ENCODE data around the gene SYNJ1.
"Not testable (repeated sequence)": the region's sequence is repeated elsewhere in the genome, so short reads cannot be mapped to it uniquely, and the experiment has no call there.

SYNJ1 gene

GRCh38 chr21:32690085-32690484 lies 37.7 kb downstream of the SYNJ1 start:
- DNase-seq (ENCODE audit: extremely low read depth, low read depth), result no peak
- no peak for TF ChIP-seq CTCF (IDR thresholded peaks at IDR 0.05; ENCODE audit: low read depth, low read length)

DNA sequence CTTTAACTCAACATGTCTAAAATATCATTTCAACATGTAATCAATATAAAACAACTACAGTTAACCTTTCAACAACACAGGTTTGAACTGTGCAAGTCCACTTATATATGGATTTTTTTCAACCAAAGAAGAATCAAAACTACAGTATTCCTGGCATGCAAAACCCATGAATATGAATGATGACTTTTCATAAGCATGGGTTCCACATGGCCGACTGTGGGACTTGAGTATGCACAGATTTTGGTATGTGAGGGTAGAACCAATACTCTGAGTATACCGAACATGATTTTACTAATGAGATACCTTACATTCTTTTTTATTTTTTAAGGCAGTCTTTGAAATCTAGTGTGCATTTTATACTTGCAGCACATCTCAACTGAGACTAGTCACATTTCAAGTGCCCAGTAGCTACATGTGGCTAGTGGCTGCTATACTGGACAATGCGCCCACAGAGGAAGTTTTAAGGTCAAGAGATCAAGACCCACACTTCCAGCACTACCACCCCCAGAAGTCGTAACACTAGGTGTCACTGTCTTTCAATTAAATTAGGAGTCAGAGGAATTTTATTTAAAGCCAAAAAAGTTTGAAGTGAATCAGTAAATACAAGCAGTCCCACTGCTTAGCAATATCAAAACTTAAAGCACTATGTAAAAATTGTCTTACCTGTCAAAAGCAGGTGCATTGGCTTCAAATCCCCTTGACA lies 40.0 kb downstream of the SYNJ1 start:
- TF ChIP-seq CTCF (IDR thresholded peaks at IDR 0.05; ENCODE audit: low read depth, low read length), result no peak
- DNase-seq (ENCODE audit: extremely low read depth, low read depth), result no peak

- TF ChIP-seq CTCF (IDR thresholded peaks at IDR 0.05; ENCODE audit: low read depth, low read length), result no peak
- no peak for DNase-seq (ENCODE audit: extremely low read depth, low read depth)
Measured at GRCh38 chr21:32682696-32683474, 44.9 kb downstream of the SYNJ1 start.

DNA sequence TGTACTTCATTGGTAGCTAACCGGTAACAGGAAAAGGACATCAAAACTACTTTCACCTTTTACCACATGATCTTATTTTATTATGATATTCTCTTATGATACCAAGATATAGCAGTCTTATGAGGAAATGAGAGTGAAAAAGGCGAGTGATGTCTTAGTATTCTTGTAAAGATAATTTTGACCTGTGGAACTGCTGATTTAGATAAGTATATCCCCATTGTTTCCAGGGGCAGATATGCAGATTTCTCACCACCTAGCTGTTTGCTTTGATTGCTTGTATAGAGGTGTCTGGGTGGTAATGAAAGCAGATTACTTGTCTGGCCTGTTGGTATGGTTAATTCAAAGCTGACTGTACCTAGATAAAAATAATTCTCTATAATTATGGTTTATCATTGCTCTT lies 53.1 kb downstream of the SYNJ1 start:
- DNase-seq (ENCODE audit: extremely low read depth, low read depth), result no peak
- TF ChIP-seq CTCF (IDR thresholded peaks at IDR 0.05; ENCODE audit: low read depth, low read length), result no peak

DNA sequence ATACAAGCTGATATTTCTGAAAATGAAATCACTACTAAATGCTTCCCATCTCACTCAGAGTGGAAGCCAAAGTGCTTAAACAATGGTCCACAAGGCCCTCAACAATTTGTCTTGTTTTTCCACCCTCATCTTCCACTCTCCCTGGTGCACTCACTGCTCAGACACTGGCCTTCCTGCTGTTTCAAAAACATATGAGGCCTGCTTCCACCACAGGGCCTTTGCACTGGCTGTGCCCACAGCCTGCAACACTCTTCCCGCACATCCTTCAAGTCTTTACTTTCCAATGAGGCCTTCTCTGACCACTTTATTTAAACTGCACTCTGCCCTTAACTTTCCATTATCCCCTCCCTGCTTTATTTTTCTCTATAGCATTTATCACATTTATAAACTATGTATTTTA lies 53.8 kb downstream of the SYNJ1 start:
- TF ChIP-seq CTCF (IDR thresholded peaks at IDR 0.05; ENCODE audit: low read depth, low read length), result no peak

DNA sequence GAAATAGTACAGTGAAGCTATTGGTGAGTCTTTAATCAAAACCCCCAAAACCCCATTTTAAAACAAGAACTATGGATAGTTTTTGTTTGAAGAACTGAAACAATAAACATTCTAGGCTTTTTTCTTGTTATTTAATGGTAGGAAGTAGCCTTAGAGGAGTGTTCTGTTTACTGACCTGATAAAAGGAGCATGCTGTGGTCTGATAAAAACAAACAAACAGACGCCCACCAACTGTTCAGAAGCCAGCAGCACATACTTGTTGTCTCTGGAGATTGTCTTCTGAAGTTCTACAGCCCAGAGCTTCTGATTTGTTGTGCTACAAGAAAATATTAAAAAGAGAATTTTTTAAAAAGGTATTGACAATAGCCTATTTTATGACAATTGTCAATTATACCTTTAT lies 61.6 kb downstream of the SYNJ1 start:
- no peak for TF ChIP-seq CTCF (IDR thresholded peaks at IDR 0.05; ENCODE audit: low read depth, low read length)
- DNase-seq (ENCODE audit: extremely low read depth, low read depth), result no peak

More for the DNA sequence above, 53.8 kb downstream of the SYNJ1 start:
- DNase-seq (ENCODE audit: extremely low read depth, low read depth), result no peak

DNA sequence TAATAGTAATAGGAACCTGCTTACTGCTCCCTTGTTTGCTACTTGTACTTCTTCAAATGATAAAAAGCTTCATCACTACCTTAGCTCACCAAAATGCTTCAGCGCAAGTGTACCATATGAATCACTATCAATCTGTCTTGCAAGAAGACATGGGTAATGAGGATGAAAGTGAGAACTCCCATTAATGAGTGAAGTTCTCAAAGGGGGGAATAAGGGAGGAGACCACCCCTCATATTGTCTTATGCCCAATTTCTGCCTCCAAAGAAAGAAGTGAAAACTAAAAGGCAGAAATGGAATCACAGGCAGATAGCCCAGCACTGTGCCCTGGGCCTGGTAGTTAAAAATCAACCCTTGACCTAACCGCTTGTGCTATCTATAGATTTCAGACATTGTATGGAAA lies 63.7 kb downstream of the SYNJ1 start:
- not testable (repeated sequence) for DNase-seq (ENCODE audit: extremely low read depth, low read depth)

DNA sequence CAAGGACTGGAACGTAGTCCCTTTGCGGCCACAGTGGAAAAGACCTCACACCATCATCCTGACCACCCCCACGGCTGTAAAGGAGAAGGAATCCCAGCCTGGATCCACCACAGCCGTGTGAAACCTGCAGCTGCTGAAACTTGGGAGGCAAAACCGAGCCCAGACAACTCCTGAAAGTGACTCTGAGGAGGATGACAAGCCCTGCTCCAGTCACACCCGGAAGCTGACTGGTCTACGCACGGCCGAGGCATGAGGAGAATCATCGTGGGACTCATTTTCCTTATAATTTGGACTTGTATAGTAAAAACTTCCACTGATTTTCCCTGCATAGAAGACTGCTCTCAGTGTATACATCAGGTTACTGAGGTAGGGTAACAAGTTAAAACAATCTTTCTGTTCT lies 65.8 kb downstream of the SYNJ1 start:
- not testable (repeated sequence) for DNase-seq (ENCODE audit: extremely low read depth, low read depth)

DNA sequence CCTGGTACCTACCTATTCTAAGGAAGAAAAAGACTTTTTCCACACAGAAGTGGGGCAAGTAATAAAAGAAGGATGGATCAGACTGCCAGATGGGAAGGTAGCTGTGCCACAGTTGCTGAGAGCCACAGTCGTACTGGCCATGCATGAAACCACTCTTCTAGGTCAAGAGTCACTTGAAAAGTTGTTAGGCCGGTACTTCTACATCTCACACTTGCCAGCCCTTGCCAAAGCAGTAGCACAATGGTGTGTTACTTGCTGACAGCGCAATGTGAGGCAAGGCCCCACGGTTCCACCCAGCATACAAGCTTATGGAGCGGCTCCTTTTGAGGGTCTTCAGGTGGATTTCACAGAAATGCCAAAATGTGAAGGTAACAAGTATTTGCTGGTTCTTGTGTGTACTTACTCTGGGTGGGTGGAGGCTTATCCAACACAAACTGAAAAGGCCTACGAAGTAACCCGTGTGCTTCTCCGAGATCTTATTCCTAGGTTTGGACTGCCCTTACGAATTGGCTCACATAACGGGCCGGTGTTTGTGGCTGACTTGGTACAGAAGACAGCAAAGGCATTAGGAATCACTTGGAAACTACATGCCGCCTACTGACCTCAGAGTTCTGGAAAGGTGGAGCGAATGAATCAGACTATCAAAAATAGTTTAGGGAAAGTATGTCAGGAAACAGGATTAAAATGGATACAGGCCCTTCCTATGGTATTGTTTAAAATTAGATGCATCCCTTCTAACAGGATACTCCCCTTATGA lies 66.6 kb downstream of the SYNJ1 start:
- DNase-seq (ENCODE audit: extremely low read depth, low read depth), result not testable (repeated sequence)

Data from AG09319 (cell line).